ENCODE results near the gene DDX10. TPM values are rescaled to one million over a fixed set of nuclear protein-coding genes. Genes with fewer than 3 reads are reported as not detected.

The DDX10 gene
- total RNA-seq, 4 donors from 2014 or later = 5.5 to 25.0 (median 17.5) TPM

- intact Hi-C loops (cut with DNase I) = no loop called here
- WGBS, 2 donors = 66 to 80% methylated on average over 2 of the region's 2 CpGs
- TF ChIP-seq CTCF (IDR thresholded peaks at IDR 0.05) (no peak), POLR2A (IDR thresholded peaks at IDR 0.05) (no peak)
- DNase-seq = no peak
- H3K27ac ChIP-seq = peak overlapping the region in 1 of 4 donors; percentile 48
- H3K27me3 ChIP-seq = no peaks in the 10 kb centered on the region
- no peaks in the 10 kb centered on the region for H3K36me3 ChIP-seq
- H3K4me1 ChIP-seq = peaks cover 0 to 45% (median 0%) of the 10 kb centered on the region in 3 donors
- no peak overlapping the region for H3K4me3 ChIP-seq
- H3K9me3 ChIP-seq = no peaks in the 10 kb centered on the region
Measured at GRCh38 chr11:108781946-108782345, 117.1 kb downstream of the DDX10 start.

GRCh38 chr11:108786281-108786990 lies 121.6 kb downstream of the DDX10 start:
- peak overlapping the region in 1 of 4 donors; percentile 3 for H3K4me3 ChIP-seq
- TF ChIP-seq CTCF (IDR thresholded peaks at IDR 0.05) = no peak
- no peak for TF ChIP-seq POLR2A (IDR thresholded peaks at IDR 0.05)
- WGBS, 2 donors = 34 to 54% methylated on average over 5 of the region's 5 CpGs
- intact Hi-C loops (cut with DNase I) = no loop called here
- H3K9me3 ChIP-seq = no peaks in the 10 kb centered on the region
- DNase-seq = no peak
- peaks cover 0 to 60% (median 3%) of the 10 kb centered on the region in 3 donors for H3K4me1 ChIP-seq
- no peaks in the 10 kb centered on the region for H3K36me3 ChIP-seq
- H3K27ac ChIP-seq = peak overlapping the region in 3 of 4 donors; percentile 52 to 69 (median 59)
- no peaks in the 10 kb centered on the region for H3K27me3 ChIP-seq

GRCh38 chr11:108787105-108787504 lies 122.2 kb downstream of the DDX10 start:
- Histone ChIP-seq H3K36me3 (no peaks in the 10 kb centered on the region), H3K4me1 (peaks cover 0 to 53% (median 3%) of the 10 kb centered on the region in 3 donors), H3K27me3 (no peaks in the 10 kb centered on the region), H3K9me3 (no peaks in the 10 kb centered on the region), H3K4me3 (peak overlapping the region in 1 of 4 donors; percentile 3), H3K27ac (peak overlapping the region in 3 of 4 donors; percentile 43 to 69 (median 46))
- intact Hi-C loops (cut with DNase I) = no loop called here
- DNase-seq = no peak
- no peak for TF ChIP-seq POLR2A (IDR thresholded peaks at IDR 0.05)
- 59 to 78% methylated on average over 6 of the region's 6 CpGs for WGBS, 2 donors

GRCh38 chr11:108788565-108789199 lies 123.8 kb downstream of the DDX10 start:
- H3K27me3 ChIP-seq = no peaks in the 10 kb centered on the region
- H3K9me3 ChIP-seq = no peaks in the 10 kb centered on the region
- 85 to 92% methylated on average over 3 of the region's 5 CpGs for WGBS, 2 donors
- peak in 3 of 6 experiments; percentile 6 to 49 (median 10) for TF ChIP-seq CTCF (IDR thresholded peaks at IDR 0.05)
- no peak for TF ChIP-seq POLR2A (IDR thresholded peaks at IDR 0.05)
- no peak for DNase-seq
- H3K4me3 ChIP-seq = no peak overlapping the region
- intact Hi-C loops (cut with DNase I) = no loop called here
- peak overlapping the region in 1 of 4 donors; percentile 69 for H3K27ac ChIP-seq
- no peaks in the 10 kb centered on the region for H3K36me3 ChIP-seq
- peaks cover 0 to 47% (median 3%) of the 10 kb centered on the region in 3 donors for H3K4me1 ChIP-seq

- H3K27me3 ChIP-seq = no peaks in the 10 kb centered on the region
- no peak for DNase-seq
- no peaks in the 10 kb centered on the region for H3K9me3 ChIP-seq
- H3K36me3 ChIP-seq = no peaks in the 10 kb centered on the region
- no peak overlapping the region for H3K4me3 ChIP-seq
- intact Hi-C loops (cut with DNase I) = no loop called here
- H3K4me1 ChIP-seq = peaks cover 0 to 36% (median 3%) of the 10 kb centered on the region in 3 donors
- no peak overlapping the region for H3K27ac ChIP-seq
- TF ChIP-seq POLR2A (IDR thresholded peaks at IDR 0.05) = no peak
- no peak for TF ChIP-seq CTCF (IDR thresholded peaks at IDR 0.05)
- 83% methylated on average over 4 to 5 of the region's 5 CpGs for WGBS, 2 donors
Measured at GRCh38 chr11:108790501-108791299, 125.8 kb downstream of the DDX10 start.

Data from esophagus squamous epithelium (tissue), 5 donors.